Stimulated activated CD8-positive, alpha-beta memory T cell treated with anti-CD3 and anti-CD28 coated beads, Interleukin-4, amount 100 ng/mL, for 4 hours (primary cell): ENCODE data around the gene CFAP107.
"Not testable (repeated sequence)": the region's sequence is repeated elsewhere in the genome, so short reads cannot be mapped to it uniquely, and the experiment has no call there.

Experiments
- DNase-seq, 2 donors: peaks; one replicate each; pipeline ENCODE4 v3.0.0-alpha.2; 2020; ENCODE audit warnings: low read depth in 2 of 2, low spot score in 1 of 2

CFAP107 gene

GRCh38 chr1:12745992-12746323, at the start of gene CFAP107:
CFAP107 (plus strand) TSS chr1:12746200; CDS start chr1:12746431, 231 bp downstream.
- DNase-seq = no peak

- no peak for DNase-seq
Observed at GRCh38 chr1:12696658-12697057, 49.3 kb upstream of the CFAP107 start.

- no peak for DNase-seq
Observed at GRCh38 chr1:12697397-12697796, 48.6 kb upstream of the CFAP107 start.

- DNase-seq = no peak
Observed at GRCh38 chr1:12703821-12704451, 42.1 kb upstream of the CFAP107 start.

GRCh38 chr1:12706061-12706460, 39.9 kb upstream of the CFAP107 start:
- no peak for DNase-seq

- no peak for DNase-seq
Observed at GRCh38 chr1:12708396-12709090, 37.5 kb upstream of the CFAP107 start.

GRCh38 chr1:12709091-12709491, 36.9 kb upstream of the CFAP107 start:
- DNase-seq = no peak

GRCh38 chr1:12709696-12710095, 36.3 kb upstream of the CFAP107 start:
- no peak for DNase-seq

- no peak for DNase-seq
Observed at GRCh38 chr1:12711536-12711935, 34.5 kb upstream of the CFAP107 start.

- DNase-seq = no peak
Observed at GRCh38 chr1:12712076-12712475, 33.9 kb upstream of the CFAP107 start.

GRCh38 chr1:12712929-12713328, 33.1 kb upstream of the CFAP107 start:
- DNase-seq = no peak

GRCh38 chr1:12713651-12714050, 32.3 kb upstream of the CFAP107 start:
- not testable (repeated sequence) for DNase-seq

GRCh38 chr1:12714710-12715475, 31.1 kb upstream of the CFAP107 start:
- DNase-seq = no peak

GRCh38 chr1:12715896-12716437, 30.0 kb upstream of the CFAP107 start, which contains the start of gene AADACL3:
AADACL3 (plus strand) TSS chr1:12716110; CDS start chr1:12716177, 67 bp downstream.
- no peak for DNase-seq

GRCh38 chr1:12717301-12717838, 28.6 kb upstream of the CFAP107 start:
- no peak for DNase-seq

- no peak for DNase-seq
Observed at GRCh38 chr1:12722626-12723025, 23.4 kb upstream of the CFAP107 start.

- DNase-seq = no peak
Observed at GRCh38 chr1:12728391-12728790, 17.6 kb upstream of the CFAP107 start.

GRCh38 chr1:12730156-12730555, 15.8 kb upstream of the CFAP107 start:
- DNase-seq = no peak

GRCh38 chr1:12731084-12731483, 14.9 kb upstream of the CFAP107 start:
- DNase-seq = not testable (repeated sequence)

- no peak for DNase-seq
Observed at GRCh38 chr1:12734651-12735050, 11.3 kb upstream of the CFAP107 start.

- DNase-seq = no peak
Observed at GRCh38 chr1:12738934-12739333, 7.1 kb upstream of the CFAP107 start.

GRCh38 chr1:12739613-12740012, 6.4 kb upstream of the CFAP107 start:
- DNase-seq = no peak
